DOHH2 (cell line): ENCODE measurements around the gene AXDND1.

Experiments used
- H3F3A ChIP-seq: fragments of 200-600 bp; sonication (generic), shearing (Covaris generic); 2 replicates; pipeline ENCODE4 v1.6.0; 2016; ENCODE audit warnings: antibody characterized with exemption, mild to moderate bottlenecking; ENCODE audit not compliant: control insufficient read depth, insufficient read depth
- H3K27ac ChIP-seq: fragments of 200-600 bp; sonication (generic); 2 replicates; pipeline ENCODE4 v1.5.1; 2014; ENCODE audit warnings: low read depth, mild to moderate bottlenecking, low read length, moderate library complexity
- H3K27me3 ChIP-seq: fragments of 200-600 bp; sonication (generic); 2 replicates; pipeline ENCODE4 v1.6.1; 2014; ENCODE audit warnings: mild to moderate bottlenecking, low read length, mixed read lengths; ENCODE audit not compliant: control insufficient read depth
- H3K36me3 ChIP-seq: fragments of 200-600 bp; sonication (generic); 2 replicates; pipeline ENCODE4 v1.6.1; 2014; ENCODE audit warnings: mild to moderate bottlenecking, low read length, moderate library complexity, mixed read lengths; ENCODE audit not compliant: control insufficient read depth
- H3K4me1 ChIP-seq: fragments of 200-600 bp; sonication (generic); 2 replicates; pipeline ENCODE4 v1.6.1; 2014; ENCODE audit warnings: mild to moderate bottlenecking, low read length, mixed read lengths; ENCODE audit not compliant: control insufficient read depth
- H3K4me2 ChIP-seq: fragments of 200-600 bp; sonication (generic); 2 replicates; pipeline ENCODE4 v1.6.0; 2014; ENCODE audit warnings: mild to moderate bottlenecking, low read length, moderate library complexity
- H3K4me3 ChIP-seq: fragments of 200-600 bp; sonication (generic); 2 replicates; pipeline ENCODE4 v1.5.1; 2014; ENCODE audit warnings: mild to moderate bottlenecking, low read length, mixed read lengths
- H3K79me2 ChIP-seq: fragments of 200-600 bp; sonication (generic); 2 replicates; pipeline ENCODE4 v1.6.1; 2014; ENCODE audit warnings: mild to moderate bottlenecking, low read length, mixed read lengths; ENCODE audit not compliant: control insufficient read depth
- H3K9me2 ChIP-seq: fragments of 200-600 bp; sonication (generic); replicated peaks from 2 replicates; pipeline ENCODE4 v1.6.1; 2014; ENCODE audit warnings: mild to moderate bottlenecking, low read length, mixed read lengths; ENCODE audit not compliant: control insufficient read depth
- H3K9me3 ChIP-seq: fragments of 200-600 bp; sonication (generic); 2 replicates; pipeline ENCODE4 v1.6.1; 2014; ENCODE audit warnings: antibody characterized with exemption, low read length, mixed read lengths; ENCODE audit not compliant: control insufficient read depth, insufficient read depth
- H4K20me1 ChIP-seq: fragments of 200-600 bp; sonication (generic); 2 replicates; pipeline ENCODE4 v1.6.0; 2014; ENCODE audit warnings: low read depth, mild to moderate bottlenecking, antibody characterized with exemption, low read length, moderate library complexity; ENCODE audit not compliant: control insufficient read depth, insufficient read depth
- CTCF ChIP-seq: fragments of 200-600 bp; sonication (generic); IDR thresholded peaks from one replicate; pipeline ENCODE4 v1.5.1; 2014; ENCODE audit warnings: antibody characterized with exemption, mild to moderate bottlenecking, low read depth, low read length; ENCODE audit not compliant: poor library complexity, severe bottlenecking
- EZH2phosphoT487 ChIP-seq: fragments of 200-600 bp; sonication (generic); IDR thresholded peaks from 2 replicates; pipeline ENCODE4 v1.6.1; 2017; ENCODE audit warnings: borderline replicate concordance, mild to moderate bottlenecking, antibody characterized with exemption, low read length, moderate library complexity, mixed read lengths

AXDND1 gene

DNA sequence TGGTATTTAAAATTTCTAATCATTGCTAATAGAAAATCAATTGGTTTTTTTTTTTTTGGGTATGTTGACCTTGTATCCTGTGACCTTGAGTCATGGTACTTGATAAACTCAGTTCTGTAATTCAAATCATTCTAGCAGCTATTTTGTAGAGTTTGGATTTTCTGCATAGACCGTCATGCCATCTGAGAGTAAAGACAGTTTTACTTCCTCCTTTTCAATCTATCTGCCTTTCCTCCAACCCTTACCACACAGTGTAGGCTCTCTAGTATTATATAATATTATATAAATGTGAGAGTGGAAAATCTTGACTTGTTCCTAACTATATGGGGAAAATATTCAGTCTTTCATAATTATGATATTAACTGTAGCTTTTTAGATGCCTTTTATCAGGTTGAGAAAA is 232.9 kb downstream of the AXDND1 start:
- TF ChIP-seq EZH2phosphoT487: no peak
- TF ChIP-seq CTCF: no peak
- Histone ChIP-seq H3K4me2 (no peak overlapping the region), H3K4me1 (no peaks in the 10 kb centered on the region), H3K36me3 (no peaks in the 10 kb centered on the region), H3F3A (no peaks in the 10 kb centered on the region), H3K27me3 (no peaks in the 10 kb centered on the region), H4K20me1 (no peaks in the 10 kb centered on the region), H3K79me2 (no peaks in the 10 kb centered on the region), H3K9me3 (no peaks in the 10 kb centered on the region), H3K27ac (no peak overlapping the region), H3K4me3 (no peak overlapping the region), H3K9me2 (no peaks in the 10 kb centered on the region)

DNA sequence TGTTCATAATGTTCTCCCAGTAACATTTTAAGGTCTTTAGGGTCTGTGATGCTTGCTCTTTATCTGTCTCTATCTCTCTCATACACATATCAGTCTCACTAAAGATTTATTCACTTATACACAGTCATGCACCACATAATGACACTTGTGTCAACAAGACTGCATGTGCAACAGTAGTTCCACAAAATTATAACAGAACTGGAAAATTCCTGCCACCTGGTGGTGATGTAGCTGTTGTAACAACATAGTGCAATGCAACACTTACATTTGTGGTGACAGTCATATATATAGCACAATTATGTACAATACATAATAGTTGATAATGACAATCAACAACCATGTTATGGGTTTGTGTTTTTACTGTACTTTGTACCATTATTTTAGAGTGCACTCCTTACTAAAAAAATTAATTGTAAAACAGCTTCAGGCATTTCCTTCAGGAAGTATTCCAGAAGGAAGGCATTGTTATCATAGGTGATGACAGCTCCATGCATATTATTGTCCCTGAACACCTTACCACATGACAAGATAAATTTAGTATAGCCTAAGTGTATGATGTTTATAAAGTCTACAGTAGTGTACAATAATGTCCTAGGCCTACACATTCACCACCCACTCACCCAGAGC is 234.0 kb downstream of the AXDND1 start:
- peak; percentile 61 for TF ChIP-seq CTCF
- TF ChIP-seq EZH2phosphoT487: no peak
- H3K4me2 ChIP-seq: no peak overlapping the region
- no peaks in the 10 kb centered on the region for H3K27me3 ChIP-seq
- no peaks in the 10 kb centered on the region for H3K9me3 ChIP-seq
- no peaks in the 10 kb centered on the region for H3K4me1 ChIP-seq
- H4K20me1 ChIP-seq: no peaks in the 10 kb centered on the region
- no peak overlapping the region for H3K27ac ChIP-seq
- H3K9me2 ChIP-seq: no peaks in the 10 kb centered on the region
- no peaks in the 10 kb centered on the region for H3K36me3 ChIP-seq
- no peak overlapping the region for H3K4me3 ChIP-seq
- H3K79me2 ChIP-seq: no peaks in the 10 kb centered on the region
- H3F3A ChIP-seq: no peaks in the 10 kb centered on the region

- H3F3A ChIP-seq: no peaks in the 10 kb centered on the region
- no peaks in the 10 kb centered on the region for H3K4me1 ChIP-seq
- no peak overlapping the region for H3K4me2 ChIP-seq
- no peaks in the 10 kb centered on the region for H3K79me2 ChIP-seq
- no peaks in the 10 kb centered on the region for H3K9me2 ChIP-seq
- H3K36me3 ChIP-seq: no peaks in the 10 kb centered on the region
- H3K27ac ChIP-seq: no peak overlapping the region
- H3K27me3 ChIP-seq: no peaks in the 10 kb centered on the region
- H4K20me1 ChIP-seq: no peaks in the 10 kb centered on the region
- no peak overlapping the region for H3K4me3 ChIP-seq
- TF ChIP-seq EZH2phosphoT487: no peak
- TF ChIP-seq CTCF: no peak
- H3K9me3 ChIP-seq: no peaks in the 10 kb centered on the region
These were observed 235.3 kb downstream of the AXDND1 start for GRCh38 chr1:179601093-179601492.
